ENCODE measurements around the gene DPF1. TPM values are rescaled to one million over a fixed set of nuclear protein-coding genes. Genes with fewer than 3 reads are reported as not detected.

The DPF1 gene
- total RNA-seq, 2 donors from 2014 or later, result not detected

DNA sequence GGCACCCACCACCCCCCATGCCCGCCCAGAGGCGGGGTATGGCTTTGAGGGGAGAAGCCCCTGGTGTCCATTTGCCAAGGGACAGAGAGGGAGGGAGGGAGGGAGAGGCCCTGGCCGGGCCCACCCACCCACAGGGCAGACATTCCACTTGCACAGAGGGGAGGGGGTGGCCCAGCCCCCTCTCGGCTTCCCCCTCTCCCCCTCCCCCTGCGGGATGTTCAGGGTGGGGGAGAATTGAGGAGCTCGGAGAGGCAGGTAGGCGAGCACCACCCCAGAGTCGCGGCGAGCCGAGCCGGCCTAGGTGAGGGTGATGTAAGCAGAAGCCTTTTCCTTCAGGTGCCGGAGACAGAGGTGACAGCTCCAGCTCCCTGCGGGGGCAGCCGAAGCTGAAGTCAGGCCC lies 12.3 kb downstream of the DPF1 start:
- Histone ChIP-seq H3K27ac (no peak overlapping the region), H3K27me3 (peaks cover 0 to 10% of the 10 kb centered on the region in 2 donors), H3K36me3 (peaks cover 3% of the 10 kb centered on the region), H3K4me3 (no peak overlapping the region), H3K9me3 (no peaks in the 10 kb centered on the region), H3K4me1 (peaks cover 0 to 27% of the 10 kb centered on the region in 2 donors)
- TF ChIP-seq CTCF (IDR thresholded peaks at IDR 0.05), result no peak
- DNase-seq (ENCODE audit: low spot score), result no peak

- no peak for DNase-seq (ENCODE audit: low spot score)
- peaks cover 0 to 10% of the 10 kb centered on the region in 2 donors for H3K27me3 ChIP-seq
- H3K27ac ChIP-seq, result no peak overlapping the region
- H3K9me3 ChIP-seq, result no peaks in the 10 kb centered on the region
- H3K4me1 ChIP-seq, result peaks cover 0 to 27% of the 10 kb centered on the region in 2 donors
- no peak for TF ChIP-seq CTCF (IDR thresholded peaks at IDR 0.05)
- peaks cover 8% of the 10 kb centered on the region for H3K36me3 ChIP-seq
- peak overlapping the region in 1 of 2 donors; percentile 31 for H3K4me3 ChIP-seq
These were observed 12.9 kb downstream of the DPF1 start for GRCh38 chr19:38211151-38211591.

GRCh38 chr19:38210458-38210987 lies 13.5 kb downstream of the DPF1 start:
- Histone ChIP-seq H3K4me3 (peak overlapping the region in 1 of 2 donors; percentile 31), H3K4me1 (peaks cover 0 to 27% of the 10 kb centered on the region in 2 donors), H3K9me3 (no peaks in the 10 kb centered on the region), H3K27me3 (peaks cover 0 to 10% of the 10 kb centered on the region in 2 donors), H3K27ac (peak overlapping the region; percentile 28 to 44), H3K36me3 (peaks cover 12% of the 10 kb centered on the region)
- no peak for DNase-seq (ENCODE audit: low spot score)
- TF ChIP-seq CTCF (IDR thresholded peaks at IDR 0.05), result no peak

DNA sequence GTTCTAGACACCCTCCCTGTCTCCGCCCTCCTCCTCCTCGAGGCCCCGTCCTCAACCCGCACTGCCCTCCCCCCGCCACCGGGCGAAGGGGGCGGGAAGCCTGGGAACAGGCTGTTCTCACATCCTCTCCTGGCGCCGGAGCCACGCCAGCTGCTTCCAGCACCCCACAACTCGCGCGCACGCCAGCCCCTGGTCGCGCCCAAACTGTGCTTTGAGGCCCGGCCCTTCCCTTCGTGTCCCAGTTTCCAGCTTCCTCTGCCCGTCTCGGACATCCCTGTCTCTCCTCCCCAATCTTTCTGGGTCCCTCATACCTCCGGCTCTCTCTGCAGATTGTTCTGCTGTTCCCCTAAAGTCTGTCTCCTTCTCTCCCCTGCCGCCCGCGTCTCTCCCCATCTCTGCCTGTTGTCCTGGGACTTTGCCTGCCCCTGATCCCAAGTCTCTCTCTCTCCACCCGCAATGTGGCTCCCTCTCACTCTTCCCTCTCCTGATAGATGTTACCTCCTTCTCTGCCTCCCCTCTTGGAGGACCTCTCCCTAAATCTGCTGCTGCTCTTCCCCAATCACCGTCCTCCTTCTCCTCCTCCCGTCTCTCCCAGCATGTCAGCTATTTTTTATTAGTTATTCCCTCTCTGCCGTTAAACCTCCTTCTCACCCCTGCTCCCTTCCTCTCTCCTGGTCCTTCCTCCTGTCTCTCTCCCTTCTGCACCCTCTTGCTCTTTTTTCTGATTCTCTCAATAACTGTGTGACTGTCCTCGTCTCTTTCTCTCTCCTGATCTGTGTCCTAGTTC lies 14.2 kb downstream of the DPF1 start:
- Histone ChIP-seq H3K36me3 (peaks cover 12% of the 10 kb centered on the region), H3K27me3 (peaks cover 0 to 10% of the 10 kb centered on the region in 2 donors), H3K27ac (peak overlapping the region; percentile 28 to 63), H3K4me3 (peak overlapping the region in 1 of 2 donors; percentile 31), H3K4me1 (peaks cover 0 to 27% of the 10 kb centered on the region in 2 donors), H3K9me3 (no peaks in the 10 kb centered on the region)
- DNase-seq (ENCODE audit: low spot score), result peak; percentile 75
- peak in 1 of 2 donors; percentile 14 for TF ChIP-seq CTCF (IDR thresholded peaks at IDR 0.05)

GRCh38 chr19:38209152-38209551 lies 14.9 kb downstream of the DPF1 start:
- peaks cover 0 to 27% of the 10 kb centered on the region in 2 donors for H3K4me1 ChIP-seq
- H3K9me3 ChIP-seq, result no peaks in the 10 kb centered on the region
- peaks cover 12% of the 10 kb centered on the region for H3K36me3 ChIP-seq
- H3K27me3 ChIP-seq, result peaks cover 0 to 10% of the 10 kb centered on the region in 2 donors
- no peak for DNase-seq (ENCODE audit: low spot score)
- peak overlapping the region; percentile 28 to 63 for H3K27ac ChIP-seq
- peak overlapping the region in 1 of 2 donors; percentile 31 for H3K4me3 ChIP-seq
- TF ChIP-seq CTCF (IDR thresholded peaks at IDR 0.05), result no peak
